CMK (cell line): ENCODE data around the gene MFSD6L.
A peak's percentile ranks its signal among the peaks of the same experiment; 100 is the strongest.
"Not testable (repeated sequence)": the region's sequence is repeated elsewhere in the genome, so short reads cannot be mapped to it uniquely, and the experiment has no call there.

Source experiments
- DNase-seq: peaks from one replicate; pipeline ENCODE4 v3.0.0-alpha.2; 2010; ENCODE audit warnings: low read depth

Gene MFSD6L

DNA sequence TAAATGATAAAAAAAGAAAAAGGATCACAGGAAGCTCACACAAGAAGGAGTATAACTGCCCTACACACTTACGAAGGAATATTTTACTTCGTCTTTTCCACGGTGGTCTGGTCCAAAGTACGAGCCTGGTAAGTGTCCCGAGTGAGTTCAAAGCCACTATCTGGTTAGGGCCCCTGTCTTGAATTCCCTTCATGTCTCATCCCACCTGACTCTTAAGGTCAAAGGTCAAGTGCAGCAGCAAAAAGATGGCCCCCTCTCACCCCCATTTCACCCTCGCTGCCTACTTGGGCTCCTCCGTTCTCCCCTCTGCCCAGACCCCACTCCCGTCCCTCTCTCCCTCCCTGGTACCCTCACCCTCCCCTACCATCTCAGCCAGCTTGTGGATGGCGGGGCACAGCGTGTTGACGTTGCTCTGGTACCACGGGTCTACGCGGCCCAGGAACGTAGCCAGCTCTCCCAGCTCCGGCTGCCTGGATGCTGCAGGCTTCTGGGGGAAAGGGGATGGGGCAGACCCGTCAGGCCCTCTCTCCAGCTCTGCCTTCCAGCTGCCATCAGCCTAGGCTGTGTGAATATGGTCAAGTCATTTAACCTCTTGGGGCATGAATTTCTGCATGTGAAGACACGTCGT lies 27.8 kb upstream of the MFSD6L start:
- DNase-seq = no peak

GRCh38 chr17:8825802-8826201 lies 26.6 kb upstream of the MFSD6L start:
- DNase-seq = no peak

DNA sequence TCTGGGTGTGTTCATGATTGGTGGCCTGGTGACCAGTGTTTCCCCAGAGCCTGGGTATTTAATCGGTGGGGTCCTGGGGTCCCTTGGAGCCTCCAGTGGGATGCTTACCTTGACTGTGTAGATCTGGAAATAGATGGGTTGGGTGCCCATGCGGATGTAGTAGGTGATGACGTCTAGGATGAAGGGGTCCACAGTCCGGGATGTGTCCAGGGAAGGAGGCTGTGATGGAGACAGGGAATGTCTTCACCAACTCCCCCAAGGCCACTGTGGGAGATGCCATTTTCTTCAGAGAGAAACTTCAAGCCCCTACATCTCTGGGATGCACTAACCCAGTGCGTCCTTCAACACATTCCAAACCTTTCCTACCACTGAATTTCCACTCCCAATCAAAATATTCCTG lies 24.1 kb upstream of the MFSD6L start:
- no peak for DNase-seq

- DNase-seq = no peak
These were observed 23.4 kb upstream of the MFSD6L start for GRCh38 chr17:8822401-8823035.

- DNase-seq = no peak
These were observed 22.4 kb upstream of the MFSD6L start for GRCh38 chr17:8821446-8822105.

GRCh38 chr17:8820311-8821010 lies 21.3 kb upstream of the MFSD6L start:
- no peak for DNase-seq

DNA sequence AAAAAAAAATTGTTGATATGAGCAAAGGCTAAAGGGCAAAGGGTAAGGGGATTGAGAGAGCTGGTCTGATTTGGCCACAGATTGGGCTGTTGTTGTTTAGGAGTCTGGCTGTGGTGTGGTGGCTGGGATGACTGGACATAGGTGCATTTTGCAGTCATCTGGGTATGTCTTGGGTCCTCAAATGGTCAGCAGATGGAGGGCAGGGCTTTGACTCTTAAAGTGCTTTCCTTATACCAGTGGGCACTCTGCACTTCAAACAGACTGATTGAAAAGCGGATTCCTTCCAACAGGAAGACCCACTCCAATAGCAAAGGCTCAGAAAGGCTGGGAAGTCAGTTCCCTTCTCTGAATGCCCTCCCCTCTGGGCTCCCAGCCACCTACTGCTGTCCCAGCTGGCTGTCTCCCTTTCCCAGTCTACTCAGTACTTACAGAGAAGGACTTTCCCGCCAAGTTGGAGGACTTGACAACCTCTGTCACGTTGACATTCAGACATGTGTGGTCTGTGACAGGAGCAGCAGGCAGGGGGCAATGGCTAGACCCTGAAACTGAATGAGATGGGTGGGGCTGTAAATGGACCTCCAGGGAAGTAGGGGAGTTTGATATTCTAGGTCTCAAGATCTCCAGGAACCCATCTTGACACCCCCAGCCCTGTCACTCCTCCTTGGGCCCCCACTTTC lies 19.6 kb upstream of the MFSD6L start:
- DNase-seq = no peak

- DNase-seq = no peak
These were observed 18.9 kb upstream of the MFSD6L start for GRCh38 chr17:8818047-8818446.

GRCh38 chr17:8806926-8807550 lies 7.9 kb upstream of the MFSD6L start:
- DNase-seq = peak; percentile 40

DNA sequence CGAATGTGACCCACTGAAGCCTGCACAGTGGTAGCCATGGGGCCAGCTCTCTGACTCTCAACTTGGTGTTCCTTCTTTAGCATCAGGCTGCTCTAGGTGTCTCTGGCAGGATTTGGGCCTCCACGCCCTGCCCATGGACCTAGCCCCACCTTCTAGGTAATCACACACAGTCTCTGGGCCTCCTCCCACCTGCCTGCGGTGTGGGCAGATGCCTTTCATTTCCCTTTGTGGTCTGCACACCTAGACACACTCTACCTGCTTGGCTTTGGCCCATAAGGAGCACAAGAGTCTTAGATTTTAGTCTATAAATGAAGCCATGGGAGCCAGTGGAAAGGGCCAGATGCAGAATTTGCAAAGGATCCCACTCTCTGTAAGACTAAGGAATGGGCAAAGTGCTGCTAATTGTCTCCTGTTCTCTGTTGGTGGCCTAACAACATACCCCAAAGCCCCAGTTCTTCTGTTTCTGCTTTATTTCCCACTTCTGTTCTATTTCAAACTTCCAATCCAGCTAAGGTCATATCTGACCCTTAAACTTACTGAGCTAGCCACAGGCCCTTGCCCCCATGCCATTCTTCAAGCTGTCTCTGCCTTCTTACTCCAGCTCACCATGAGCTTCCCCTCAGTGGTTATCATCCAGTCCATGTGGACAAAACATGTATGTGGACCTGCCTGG lies 7.2 kb upstream of the MFSD6L start:
- no peak for DNase-seq

DNA sequence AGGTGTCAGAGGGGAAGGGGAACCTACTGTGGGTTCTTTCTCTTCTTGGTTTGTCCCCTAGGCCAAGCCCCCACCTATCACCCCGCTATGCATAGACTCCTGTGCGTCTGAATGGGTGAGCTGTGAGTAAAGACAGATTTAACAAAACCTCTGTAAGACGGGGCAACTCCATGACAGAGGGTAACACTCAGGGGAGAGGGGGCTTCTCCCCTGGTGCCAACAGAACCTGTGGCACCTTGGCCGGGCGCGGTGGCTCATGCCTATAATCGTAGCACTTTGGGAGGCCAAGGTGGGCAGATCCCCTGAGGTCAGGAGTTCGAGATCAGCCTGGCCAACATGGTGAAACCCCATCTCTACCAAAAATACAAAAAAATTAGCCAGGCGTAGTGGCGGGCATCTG lies 6.2 kb upstream of the MFSD6L start:
- not testable (repeated sequence) for DNase-seq

DNA sequence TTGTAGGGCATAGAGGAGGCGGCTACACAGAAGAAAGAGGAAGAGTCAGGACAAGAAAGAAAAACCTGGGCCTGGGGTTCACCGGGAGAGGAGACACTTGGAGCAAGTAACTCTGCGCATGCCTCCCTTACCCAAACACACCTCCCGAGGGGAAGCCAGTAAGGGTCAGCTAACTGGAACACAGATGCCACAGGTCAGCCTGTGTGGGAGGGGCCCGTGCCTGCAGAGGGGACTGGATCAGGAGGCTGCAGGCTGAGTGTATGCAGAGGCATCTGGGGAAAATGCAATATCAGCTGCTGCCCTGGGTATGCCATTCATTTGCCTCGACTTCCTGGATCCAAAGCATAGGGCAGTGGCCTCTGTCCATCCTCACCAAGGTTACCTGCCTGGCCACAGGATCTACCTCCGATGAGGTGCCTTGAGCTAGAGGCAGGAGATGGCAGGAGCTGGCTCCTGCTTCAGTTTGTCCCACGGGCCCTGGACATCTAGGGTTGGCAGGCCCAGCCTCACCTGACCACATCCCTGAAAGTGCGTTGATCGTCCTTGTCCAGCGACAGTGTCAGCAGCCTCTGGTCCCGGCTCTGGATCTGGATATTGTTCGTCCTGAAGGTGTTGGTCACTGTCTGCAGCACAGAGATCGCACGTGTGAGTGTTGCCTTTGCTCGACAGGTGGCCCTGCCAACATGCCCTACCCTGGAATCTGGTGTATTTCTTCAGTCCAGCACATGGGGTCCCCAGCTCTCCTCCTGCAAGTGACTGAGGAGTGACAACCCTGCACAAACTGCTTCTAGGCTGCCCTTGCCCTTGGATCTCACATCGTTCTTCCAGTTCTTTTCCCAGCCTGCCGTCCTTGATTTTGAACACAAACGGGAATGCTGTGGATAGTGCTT lies 4.6 kb upstream of the MFSD6L start:
- DNase-seq = no peak

DNA sequence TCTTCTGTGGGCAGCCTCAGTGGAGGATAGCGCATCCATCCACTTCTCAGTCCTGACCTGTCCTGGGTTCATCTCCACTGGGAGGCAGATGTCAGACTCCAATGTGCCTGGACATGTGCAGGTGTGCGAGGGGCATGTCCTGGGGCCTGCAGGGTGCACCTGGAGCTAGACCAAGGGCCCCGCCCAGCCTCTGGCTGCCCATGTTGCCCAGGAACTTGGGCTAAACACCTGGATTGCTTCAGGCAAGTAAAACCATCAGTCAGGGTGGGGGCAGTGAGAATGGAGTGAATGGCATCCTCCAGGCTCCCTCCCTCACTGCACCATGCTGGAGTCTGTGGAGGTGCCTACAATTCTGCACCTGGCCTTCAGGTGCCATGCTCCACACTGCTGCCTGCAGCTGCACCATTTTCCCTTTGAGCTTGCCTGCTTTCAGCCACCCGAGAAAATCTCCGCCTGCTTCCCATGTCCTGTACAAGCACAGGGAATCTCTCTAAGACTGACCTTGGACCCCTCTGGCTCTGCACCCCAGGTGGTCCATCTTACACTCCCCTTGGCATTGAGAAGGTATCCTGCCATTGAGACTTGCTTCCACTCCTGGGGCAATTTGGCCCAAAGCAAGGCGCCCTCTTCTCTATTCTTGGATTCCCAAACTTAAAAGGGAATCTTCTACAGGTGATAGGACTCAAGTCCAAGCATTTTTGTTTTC lies 2.1 kb upstream of the MFSD6L start:
- no peak for DNase-seq

DNA sequence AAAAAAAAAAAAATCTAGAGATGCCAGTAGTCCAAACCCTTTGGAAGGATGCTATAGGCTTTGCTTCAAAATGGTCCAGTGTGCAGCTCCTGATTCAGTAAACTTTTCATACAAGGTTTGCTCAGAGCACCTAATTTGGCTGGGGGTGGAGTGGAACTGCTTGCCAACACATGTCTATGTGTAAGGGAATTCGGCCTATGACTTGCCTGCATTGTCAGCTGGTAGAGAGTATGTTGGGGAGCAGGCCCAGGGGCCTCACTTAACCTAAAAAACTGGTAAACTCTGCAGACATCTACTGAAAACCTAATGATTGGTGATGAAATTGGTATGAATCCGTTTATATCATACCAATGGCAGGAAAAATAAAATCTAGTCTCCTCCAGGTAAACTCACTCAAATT lies 1.5 kb upstream of the MFSD6L start:
- no peak for DNase-seq

GRCh38 chr17:8799570-8800212 lies 526 bp upstream of the MFSD6L start:
- DNase-seq = no peak

DNA sequence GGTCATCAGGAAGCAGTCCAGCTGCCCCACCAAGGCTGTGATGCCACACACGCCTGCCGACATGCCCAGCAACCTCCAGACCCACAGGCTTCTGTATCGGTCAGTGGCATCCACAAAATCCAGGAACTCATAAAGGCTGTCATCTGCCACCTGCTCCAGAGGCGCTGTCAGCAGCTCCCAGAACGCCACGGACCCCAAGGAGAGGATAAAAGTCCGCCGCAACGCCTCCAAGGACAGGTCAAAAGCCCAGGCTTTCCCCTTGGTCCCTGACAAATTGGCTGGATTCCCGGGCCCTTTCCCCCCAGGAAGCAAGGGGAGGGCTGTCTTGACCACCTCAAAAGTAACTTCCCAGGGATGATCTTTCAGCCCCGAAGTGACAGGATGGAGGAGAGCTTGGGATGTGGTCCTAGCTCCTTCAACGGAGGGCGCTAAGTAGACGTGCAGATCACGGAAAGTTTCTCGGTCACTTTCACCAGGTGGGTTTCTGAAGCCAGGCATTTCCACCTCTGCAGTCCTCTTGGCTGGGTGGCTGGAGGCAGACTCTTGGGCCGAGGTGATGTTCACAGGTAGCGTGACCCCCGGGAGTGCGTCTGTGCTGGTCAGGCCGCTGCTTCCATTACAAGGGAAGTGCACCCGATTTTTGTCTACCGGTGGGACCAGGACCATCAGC lies 854 bp downstream of the MFSD6L start:
- no peak for DNase-seq

- DNase-seq = no peak
These were observed 1.5 kb downstream of the MFSD6L start for GRCh38 chr17:8797621-8798175.

DNA sequence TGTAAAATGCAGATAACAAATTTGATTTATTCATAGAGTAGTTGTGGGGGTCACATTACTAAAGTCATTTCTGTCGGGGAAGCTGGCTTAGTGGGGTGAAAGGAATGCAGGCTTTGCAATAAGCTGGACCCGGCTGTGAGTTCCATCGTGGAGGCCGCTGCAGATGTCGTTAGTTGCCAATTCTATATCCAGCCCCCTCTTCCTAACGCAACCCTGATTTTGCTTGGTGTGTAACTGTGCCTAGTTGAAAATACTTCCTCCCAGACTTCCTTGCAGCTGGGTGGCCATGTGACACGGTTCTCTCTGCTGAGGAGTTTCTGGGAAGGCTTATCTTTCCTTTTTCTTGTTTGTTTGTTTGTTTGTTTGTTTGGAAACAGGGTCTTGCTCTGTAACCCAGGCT lies 4.5 kb downstream of the MFSD6L start:
- no peak for DNase-seq
